22Rv1 (cell line): Measurements from ENCODE around the gene NAV2.

Experiments
- ZFX ChIP-seq: fragments of 450-650 bp; IDR thresholded peaks from 2 replicates; pipeline ENCODE4 v1.6.1; 2017; ENCODE audit warnings: antibody characterized with exemption, borderline replicate concordance
- TF ChIP-seq, protein P1 (sequence below): fragments of 450-650 bp; IDR thresholded peaks from 2 replicates; pipeline ENCODE4 v1.5.1; 2017; ENCODE audit warnings: mild to moderate bottlenecking

DNA sequence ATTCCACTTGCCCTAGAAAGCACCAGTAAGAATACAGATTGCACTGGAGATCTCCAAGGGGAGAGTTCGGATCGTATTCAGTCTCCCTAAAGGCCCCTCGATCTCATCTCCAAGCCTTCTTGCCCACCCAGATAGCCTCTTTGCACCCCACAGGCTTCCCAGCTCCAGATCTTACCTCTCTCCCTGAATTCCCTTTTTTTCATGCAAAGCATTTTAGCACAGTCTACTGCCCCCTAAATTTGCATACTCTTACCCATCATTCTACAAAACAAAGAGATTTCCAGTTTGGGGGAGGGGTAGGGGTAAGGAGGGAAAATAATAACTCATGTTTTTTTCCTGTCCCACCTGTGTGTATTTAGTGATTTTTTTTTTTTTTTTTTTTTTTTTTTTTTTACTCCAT lies 105.2 kb downstream of the NAV2 start:
- TF ChIP-seq, protein P1, sequence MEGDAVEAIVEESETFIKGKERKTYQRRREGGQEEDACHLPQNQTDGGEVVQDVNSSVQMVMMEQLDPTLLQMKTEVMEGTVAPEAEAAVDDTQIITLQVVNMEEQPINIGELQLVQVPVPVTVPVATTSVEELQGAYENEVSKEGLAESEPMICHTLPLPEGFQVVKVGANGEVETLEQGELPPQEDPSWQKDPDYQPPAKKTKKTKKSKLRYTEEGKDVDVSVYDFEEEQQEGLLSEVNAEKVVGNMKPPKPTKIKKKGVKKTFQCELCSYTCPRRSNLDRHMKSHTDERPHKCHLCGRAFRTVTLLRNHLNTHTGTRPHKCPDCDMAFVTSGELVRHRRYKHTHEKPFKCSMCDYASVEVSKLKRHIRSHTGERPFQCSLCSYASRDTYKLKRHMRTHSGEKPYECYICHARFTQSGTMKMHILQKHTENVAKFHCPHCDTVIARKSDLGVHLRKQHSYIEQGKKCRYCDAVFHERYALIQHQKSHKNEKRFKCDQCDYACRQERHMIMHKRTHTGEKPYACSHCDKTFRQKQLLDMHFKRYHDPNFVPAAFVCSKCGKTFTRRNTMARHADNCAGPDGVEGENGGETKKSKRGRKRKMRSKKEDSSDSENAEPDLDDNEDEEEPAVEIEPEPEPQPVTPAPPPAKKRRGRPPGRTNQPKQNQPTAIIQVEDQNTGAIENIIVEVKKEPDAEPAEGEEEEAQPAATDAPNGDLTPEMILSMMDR: no peak
- no peak for TF ChIP-seq ZFX
